Measurements from ENCODE around the gene ZNF280A.
A peak's percentile ranks its signal among the peaks of the same experiment; 100 is the strongest.

ZNF280A gene

GRCh38 chr22:22531770-22532546, 11.9 kb upstream of the ZNF280A start:
- Histone ChIP-seq H3K9me3 (ENCODE audit: control insufficient read depth in 5 of 5, low read length in 5 of 5) (no peaks in the 10 kb centered on the region), H3K4me1 (ENCODE audit: control insufficient read depth in 5 of 5, insufficient read depth in 5 of 5, low read length in 5 of 5) (no peaks in the 10 kb centered on the region), H3K9ac (ENCODE audit: low read length in 5 of 5) (no peak overlapping the region), H3K27me3 (ENCODE audit: control insufficient read depth in 5 of 5, insufficient read depth in 4 of 5, low read length in 5 of 5) (peaks cover 0 to 4% (median 0%) of the 10 kb centered on the region in 5 donors), H3K27ac (ENCODE audit: low read depth, low read length) (no peak overlapping the region), H3K4me3 (ENCODE audit: low read depth in 1 of 5, low read length in 5 of 5) (no peak overlapping the region), H3K36me3 (ENCODE audit: control insufficient read depth in 5 of 5, insufficient read depth in 5 of 5, low read length in 5 of 5) (no peaks in the 10 kb centered on the region)

GRCh38 chr22:22528780-22529179, 8.7 kb upstream of the ZNF280A start:
- Histone ChIP-seq H3K4me3 (ENCODE audit: low read depth in 1 of 5, low read length in 5 of 5) (no peak overlapping the region), H3K9me3 (ENCODE audit: control insufficient read depth in 5 of 5, low read length in 5 of 5) (no peaks in the 10 kb centered on the region), H3K36me3 (ENCODE audit: control insufficient read depth in 5 of 5, insufficient read depth in 5 of 5, low read length in 5 of 5) (no peaks in the 10 kb centered on the region), H3K27ac (ENCODE audit: low read depth, low read length) (no peak overlapping the region), H3K9ac (ENCODE audit: low read length in 5 of 5) (no peak overlapping the region), H3K4me1 (ENCODE audit: control insufficient read depth in 5 of 5, insufficient read depth in 5 of 5, low read length in 5 of 5) (no peaks in the 10 kb centered on the region), H3K27me3 (ENCODE audit: control insufficient read depth in 5 of 5, insufficient read depth in 4 of 5, low read length in 5 of 5) (peaks cover 0 to 6% (median 4%) of the 10 kb centered on the region in 5 donors)

- peaks cover 0 to 6% (median 0%) of the 10 kb centered on the region in 5 donors for H3K27me3 ChIP-seq (ENCODE audit: control insufficient read depth in 5 of 5, insufficient read depth in 4 of 5, low read length in 5 of 5)
- no peaks in the 10 kb centered on the region for H3K36me3 ChIP-seq (ENCODE audit: control insufficient read depth in 5 of 5, insufficient read depth in 5 of 5, low read length in 5 of 5)
- H3K9me3 ChIP-seq (ENCODE audit: control insufficient read depth in 5 of 5, low read length in 5 of 5): no peaks in the 10 kb centered on the region
- H3K4me1 ChIP-seq (ENCODE audit: control insufficient read depth in 5 of 5, insufficient read depth in 5 of 5, low read length in 5 of 5): no peaks in the 10 kb centered on the region
- no peak overlapping the region for H3K9ac ChIP-seq (ENCODE audit: low read length in 5 of 5)
- no peak overlapping the region for H3K27ac ChIP-seq (ENCODE audit: low read depth, low read length)
- H3K4me3 ChIP-seq (ENCODE audit: low read depth in 1 of 5, low read length in 5 of 5): no peak overlapping the region
Measured at GRCh38 chr22:22527312-22527711, 7.2 kb upstream of the ZNF280A start.

GRCh38 chr22:22526125-22526912, 6.2 kb upstream of the ZNF280A start:
- H3K4me3 ChIP-seq (ENCODE audit: low read depth in 1 of 5, low read length in 5 of 5): no peak overlapping the region
- H3K9ac ChIP-seq (ENCODE audit: low read length in 5 of 5): no peak overlapping the region
- peaks cover 0 to 6% (median 0%) of the 10 kb centered on the region in 5 donors for H3K27me3 ChIP-seq (ENCODE audit: control insufficient read depth in 5 of 5, insufficient read depth in 4 of 5, low read length in 5 of 5)
- no peaks in the 10 kb centered on the region for H3K9me3 ChIP-seq (ENCODE audit: control insufficient read depth in 5 of 5, low read length in 5 of 5)
- H3K36me3 ChIP-seq (ENCODE audit: control insufficient read depth in 5 of 5, insufficient read depth in 5 of 5, low read length in 5 of 5): no peaks in the 10 kb centered on the region
- H3K27ac ChIP-seq (ENCODE audit: low read depth, low read length): no peak overlapping the region
- no peaks in the 10 kb centered on the region for H3K4me1 ChIP-seq (ENCODE audit: control insufficient read depth in 5 of 5, insufficient read depth in 5 of 5, low read length in 5 of 5)

- Histone ChIP-seq H3K4me3 (ENCODE audit: low read depth in 1 of 5, low read length in 5 of 5) (no peak overlapping the region), H3K9me3 (ENCODE audit: control insufficient read depth in 5 of 5, low read length in 5 of 5) (no peaks in the 10 kb centered on the region), H3K36me3 (ENCODE audit: control insufficient read depth in 5 of 5, insufficient read depth in 5 of 5, low read length in 5 of 5) (no peaks in the 10 kb centered on the region), H3K4me1 (ENCODE audit: control insufficient read depth in 5 of 5, insufficient read depth in 5 of 5, low read length in 5 of 5) (peaks cover 0 to 6% (median 0%) of the 10 kb centered on the region in 5 donors), H3K9ac (ENCODE audit: low read length in 5 of 5) (no peak overlapping the region), H3K27me3 (ENCODE audit: control insufficient read depth in 5 of 5, insufficient read depth in 4 of 5, low read length in 5 of 5) (peaks cover 0 to 6% (median 0%) of the 10 kb centered on the region in 5 donors), H3K27ac (ENCODE audit: low read depth, low read length) (no peak overlapping the region)
Measured at GRCh38 chr22:22523494-22523893, 3.4 kb upstream of the ZNF280A start.

- Histone ChIP-seq H3K4me3 (ENCODE audit: low read depth in 1 of 5, low read length in 5 of 5) (no peak overlapping the region), H3K27ac (ENCODE audit: low read depth, low read length) (no peak overlapping the region), H3K9me3 (ENCODE audit: control insufficient read depth in 5 of 5, low read length in 5 of 5) (no peaks in the 10 kb centered on the region), H3K27me3 (ENCODE audit: control insufficient read depth in 5 of 5, insufficient read depth in 4 of 5, low read length in 5 of 5) (peaks cover 0 to 8% (median 0%) of the 10 kb centered on the region in 5 donors), H3K36me3 (ENCODE audit: control insufficient read depth in 5 of 5, insufficient read depth in 5 of 5, low read length in 5 of 5) (no peaks in the 10 kb centered on the region), H3K9ac (ENCODE audit: low read length in 5 of 5) (no peak overlapping the region), H3K4me1 (ENCODE audit: control insufficient read depth in 5 of 5, insufficient read depth in 5 of 5, low read length in 5 of 5) (peaks cover 0 to 6% (median 0%) of the 10 kb centered on the region in 5 donors)
Measured at GRCh38 chr22:22521631-22522030, 1.6 kb upstream of the ZNF280A start.

GRCh38 chr22:22520667-22521602, 865 bp upstream of the ZNF280A start:
- Histone ChIP-seq H3K4me1 (ENCODE audit: control insufficient read depth in 5 of 5, insufficient read depth in 5 of 5, low read length in 5 of 5) (peaks cover 0 to 6% (median 0%) of the 10 kb centered on the region in 5 donors), H3K9ac (ENCODE audit: low read length in 5 of 5) (no peak overlapping the region)

GRCh38 chr22:22519591-22519990, 479 bp downstream of the ZNF280A start:
- Histone ChIP-seq H3K4me1 (ENCODE audit: control insufficient read depth in 5 of 5, insufficient read depth in 5 of 5, low read length in 5 of 5) (peaks cover 0 to 6% (median 0%) of the 10 kb centered on the region in 5 donors), H3K27ac (ENCODE audit: low read depth, low read length) (no peak overlapping the region), H3K27me3 (ENCODE audit: control insufficient read depth in 5 of 5, insufficient read depth in 4 of 5, low read length in 5 of 5) (peaks cover 0 to 21% (median 4%) of the 10 kb centered on the region in 5 donors), H3K9ac (ENCODE audit: low read length in 5 of 5) (peak overlapping the region in 1 of 5 donors; percentile 13), H3K36me3 (ENCODE audit: control insufficient read depth in 5 of 5, insufficient read depth in 5 of 5, low read length in 5 of 5) (no peaks in the 10 kb centered on the region), H3K9me3 (ENCODE audit: control insufficient read depth in 5 of 5, low read length in 5 of 5) (no peaks in the 10 kb centered on the region), H3K4me3 (ENCODE audit: low read depth in 1 of 5, low read length in 5 of 5) (no peak overlapping the region)

More at GRCh38 chr22:22520667-22521602, 865 bp upstream of the ZNF280A start:
- Histone ChIP-seq H3K27me3 (ENCODE audit: control insufficient read depth in 5 of 5, insufficient read depth in 4 of 5, low read length in 5 of 5) (peaks cover 0 to 15% (median 3%) of the 10 kb centered on the region in 5 donors), H3K9me3 (ENCODE audit: control insufficient read depth in 5 of 5, low read length in 5 of 5) (no peaks in the 10 kb centered on the region), H3K36me3 (ENCODE audit: control insufficient read depth in 5 of 5, insufficient read depth in 5 of 5, low read length in 5 of 5) (no peaks in the 10 kb centered on the region), H3K4me3 (ENCODE audit: low read depth in 1 of 5, low read length in 5 of 5) (no peak overlapping the region), H3K27ac (ENCODE audit: low read depth, low read length) (no peak overlapping the region)

GRCh38 chr22:22516992-22517391, 3.1 kb downstream of the ZNF280A start:
- H3K27me3 ChIP-seq (ENCODE audit: control insufficient read depth in 5 of 5, insufficient read depth in 4 of 5, low read length in 5 of 5): peaks cover 0 to 18% (median 7%) of the 10 kb centered on the region in 5 donors
- no peak overlapping the region for H3K9ac ChIP-seq (ENCODE audit: low read length in 5 of 5)
- H3K27ac ChIP-seq (ENCODE audit: low read depth, low read length): no peak overlapping the region
- H3K36me3 ChIP-seq (ENCODE audit: control insufficient read depth in 5 of 5, insufficient read depth in 5 of 5, low read length in 5 of 5): no peaks in the 10 kb centered on the region
- peaks cover 0 to 6% (median 0%) of the 10 kb centered on the region in 5 donors for H3K4me1 ChIP-seq (ENCODE audit: control insufficient read depth in 5 of 5, insufficient read depth in 5 of 5, low read length in 5 of 5)
- H3K9me3 ChIP-seq (ENCODE audit: control insufficient read depth in 5 of 5, low read length in 5 of 5): no peaks in the 10 kb centered on the region
- no peak overlapping the region for H3K4me3 ChIP-seq (ENCODE audit: low read depth in 1 of 5, low read length in 5 of 5)
